ENCODE results near the gene ZNF175.
"Not testable (repeated sequence)": the region's sequence is repeated elsewhere in the genome, so short reads cannot be mapped to it uniquely, and the experiment has no call there.

The ZNF175 gene

GRCh38 chr19:51593138-51593890 is 22.2 kb downstream of the ZNF175 start:
- DNase-seq, result no peak

GRCh38 chr19:51593969-51594773 is 23.1 kb downstream of the ZNF175 start:
- DNase-seq, result peak; percentile 94 to 99

GRCh38 chr19:51594774-51595109 is 23.7 kb downstream of the ZNF175 start:
- DNase-seq, result no peak

- DNase-seq, result no peak
These were observed 24.4 kb downstream of the ZNF175 start for GRCh38 chr19:51595190-51596175.

- DNase-seq, result no peak
These were observed 27.3 kb downstream of the ZNF175 start for GRCh38 chr19:51598159-51598915.

GRCh38 chr19:51599084-51599483 is 28.0 kb downstream of the ZNF175 start:
- no peak for DNase-seq

- DNase-seq, result no peak
These were observed 30.0 kb downstream of the ZNF175 start for GRCh38 chr19:51600940-51601580.

- no peak for DNase-seq
These were observed 31.2 kb downstream of the ZNF175 start for GRCh38 chr19:51602189-51602854.

GRCh38 chr19:51607077-51607476 is 36.0 kb downstream of the ZNF175 start:
- DNase-seq, result no peak

- DNase-seq, result peak in 1 of 2 experiments; percentile 13
These were observed 37.0 kb downstream of the ZNF175 start for GRCh38 chr19:51607920-51608562.

GRCh38 chr19:51610576-51610975 is 39.5 kb downstream of the ZNF175 start:
- DNase-seq, result no peak

GRCh38 chr19:51614789-51615188 is 43.7 kb downstream of the ZNF175 start:
- no peak for DNase-seq

- DNase-seq, result no peak
These were observed 44.9 kb downstream of the ZNF175 start for GRCh38 chr19:51615991-51616390.

GRCh38 chr19:51621178-51621577 is 50.1 kb downstream of the ZNF175 start:
- no peak for DNase-seq

- DNase-seq, result no peak
These were observed 55.6 kb downstream of the ZNF175 start for GRCh38 chr19:51626675-51627074.

- DNase-seq, result no peak
These were observed 56.5 kb downstream of the ZNF175 start for GRCh38 chr19:51627491-51628138.

GRCh38 chr19:51628153-51628939 is 57.3 kb downstream of the ZNF175 start:
- DNase-seq, result no peak

- not testable (repeated sequence) for DNase-seq
These were observed 59.2 kb downstream of the ZNF175 start, which contains the start of gene SIGLEC5 for GRCh38 chr19:51630315-51630714. Gene SIGLEC5 (minus strand): TSS chr19:51630401. CDS start chr19:51630335, 66 bp downstream.

- DNase-seq, result no peak
These were observed 61.0 kb downstream of the ZNF175 start for GRCh38 chr19:51632126-51632525.

Data from NCI-H446 (cell line).